Mesenteric fat pad (tissue), 1 donor: Measurements from ENCODE around the gene GNB1. TPM values are rescaled to one million over a fixed set of nuclear protein-coding genes. Genes with fewer than 3 reads are reported as not detected.

ENCODE experiments used
- DNase-seq: peaks from one replicate; pipeline ENCODE4 v3.0.0-alpha.2; 2020; ENCODE audit warnings: low spot score
- total RNA-seq: library from RNA; stranded (reverse); fragmentation: NEBNext Ultra II Directional; extraction: Animal tissue kit (Norgen Biotek cat#: 25700); gene quantifications from one replicate; pipeline ENCODE4 v1.2.1, GENCODE V29; 2021
- donor health status: DM: yes; HTN: yes; CAD: no.

The GNB1 gene
- total RNA-seq, 1 donor from 2014 or later = 318 TPM

- DNase-seq = no peak
Measured at GRCh38 chr1:1910651-1911331, 19.9 kb upstream of the GNB1 start.

GRCh38 chr1:1910033-1910465 lies 19.2 kb upstream of the GNB1 start:
- DNase-seq = no peak

GRCh38 chr1:1908506-1908791 lies 17.6 kb upstream of the GNB1 start:
- no peak for DNase-seq

- no peak for DNase-seq
Measured at GRCh38 chr1:1907098-1907736, 16.3 kb upstream of the GNB1 start.

GRCh38 chr1:1906185-1907097 lies 15.6 kb upstream of the GNB1 start:
- no peak for DNase-seq

- no peak for DNase-seq
Measured at GRCh38 chr1:1903224-1903623, 12.3 kb upstream of the GNB1 start.

GRCh38 chr1:1901641-1902294 lies 10.9 kb upstream of the GNB1 start:
- no peak for DNase-seq

- DNase-seq = no peak
Measured at GRCh38 chr1:1900883-1901640, 10.2 kb upstream of the GNB1 start.

- no peak for DNase-seq
Measured at GRCh38 chr1:1899967-1900327, 9.1 kb upstream of the GNB1 start.

- no peak for DNase-seq
Measured at GRCh38 chr1:1899266-1899966, 8.5 kb upstream of the GNB1 start.

- no peak for DNase-seq
Measured at GRCh38 chr1:1898246-1898933, 7.5 kb upstream of the GNB1 start.

GRCh38 chr1:1895456-1896336 lies 4.8 kb upstream of the GNB1 start:
- no peak for DNase-seq

GRCh38 chr1:1895060-1895418 lies 4.2 kb upstream of the GNB1 start:
- no peak for DNase-seq

GRCh38 chr1:1894354-1895059 lies 3.6 kb upstream of the GNB1 start:
- no peak for DNase-seq

- no peak for DNase-seq
Measured at GRCh38 chr1:1893997-1894353, 3.1 kb upstream of the GNB1 start.

GRCh38 chr1:1893291-1893985 lies 2.6 kb upstream of the GNB1 start:
- DNase-seq = no peak

- DNase-seq = no peak
Measured at GRCh38 chr1:1892763-1893120, 1.9 kb upstream of the GNB1 start.
